NB4 (cell line): ENCODE measurements around the gene ERBB3.
A peak's percentile ranks its signal among the peaks of the same experiment; 100 is the strongest.

Experiments
- DNase-seq: peaks from one replicate; pipeline ENCODE4 v3.0.0; 2010; ENCODE audit warnings: low read depth
- H3K4me3 ChIP-seq: one replicate; pipeline ENCODE4 v1.5.1; 2011; ENCODE audit warnings: mild to moderate bottlenecking, low read depth, low read length, moderate library complexity
- MYC ChIP-seq: IDR thresholded peaks from 2 replicates; pipeline ENCODE4 v1.6.1; 2011; ENCODE audit warnings: low read depth, low read length
- POLR2A ChIP-seq: IDR thresholded peaks from 2 replicates; pipeline ENCODE4 v1.6.1; 2011; ENCODE audit warnings: mild to moderate bottlenecking; ENCODE audit not compliant: insufficient read length; ENCODE audit errors: extremely low read depth
- TF ChIP-seq, protein P1 (sequence below): IDR thresholded peaks from one replicate; pipeline ENCODE4 v1.5.1; 2012; ENCODE audit warnings: low read depth, low read length
- TF ChIP-seq, protein P2 (sequence below): IDR thresholded peaks from 2 replicates; pipeline ENCODE4 v1.6.1; 2011; ENCODE audit warnings: low read depth, low read length

ERBB3 gene

GRCh38 chr12:56120158-56120846 is 40.3 kb downstream of the ERBB3 start:
- DNase-seq: no peak
- H3K4me3 ChIP-seq: peak overlapping the region; percentile 71
- TF ChIP-seq, protein P1, sequence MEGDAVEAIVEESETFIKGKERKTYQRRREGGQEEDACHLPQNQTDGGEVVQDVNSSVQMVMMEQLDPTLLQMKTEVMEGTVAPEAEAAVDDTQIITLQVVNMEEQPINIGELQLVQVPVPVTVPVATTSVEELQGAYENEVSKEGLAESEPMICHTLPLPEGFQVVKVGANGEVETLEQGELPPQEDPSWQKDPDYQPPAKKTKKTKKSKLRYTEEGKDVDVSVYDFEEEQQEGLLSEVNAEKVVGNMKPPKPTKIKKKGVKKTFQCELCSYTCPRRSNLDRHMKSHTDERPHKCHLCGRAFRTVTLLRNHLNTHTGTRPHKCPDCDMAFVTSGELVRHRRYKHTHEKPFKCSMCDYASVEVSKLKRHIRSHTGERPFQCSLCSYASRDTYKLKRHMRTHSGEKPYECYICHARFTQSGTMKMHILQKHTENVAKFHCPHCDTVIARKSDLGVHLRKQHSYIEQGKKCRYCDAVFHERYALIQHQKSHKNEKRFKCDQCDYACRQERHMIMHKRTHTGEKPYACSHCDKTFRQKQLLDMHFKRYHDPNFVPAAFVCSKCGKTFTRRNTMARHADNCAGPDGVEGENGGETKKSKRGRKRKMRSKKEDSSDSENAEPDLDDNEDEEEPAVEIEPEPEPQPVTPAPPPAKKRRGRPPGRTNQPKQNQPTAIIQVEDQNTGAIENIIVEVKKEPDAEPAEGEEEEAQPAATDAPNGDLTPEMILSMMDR: no peak
- TF ChIP-seq, protein P2, sequence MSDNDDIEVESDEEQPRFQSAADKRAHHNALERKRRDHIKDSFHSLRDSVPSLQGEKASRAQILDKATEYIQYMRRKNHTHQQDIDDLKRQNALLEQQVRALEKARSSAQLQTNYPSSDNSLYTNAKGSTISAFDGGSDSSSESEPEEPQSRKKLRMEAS: no peak
- TF ChIP-seq POLR2A: no peak
- TF ChIP-seq MYC: no peak

DNA sequence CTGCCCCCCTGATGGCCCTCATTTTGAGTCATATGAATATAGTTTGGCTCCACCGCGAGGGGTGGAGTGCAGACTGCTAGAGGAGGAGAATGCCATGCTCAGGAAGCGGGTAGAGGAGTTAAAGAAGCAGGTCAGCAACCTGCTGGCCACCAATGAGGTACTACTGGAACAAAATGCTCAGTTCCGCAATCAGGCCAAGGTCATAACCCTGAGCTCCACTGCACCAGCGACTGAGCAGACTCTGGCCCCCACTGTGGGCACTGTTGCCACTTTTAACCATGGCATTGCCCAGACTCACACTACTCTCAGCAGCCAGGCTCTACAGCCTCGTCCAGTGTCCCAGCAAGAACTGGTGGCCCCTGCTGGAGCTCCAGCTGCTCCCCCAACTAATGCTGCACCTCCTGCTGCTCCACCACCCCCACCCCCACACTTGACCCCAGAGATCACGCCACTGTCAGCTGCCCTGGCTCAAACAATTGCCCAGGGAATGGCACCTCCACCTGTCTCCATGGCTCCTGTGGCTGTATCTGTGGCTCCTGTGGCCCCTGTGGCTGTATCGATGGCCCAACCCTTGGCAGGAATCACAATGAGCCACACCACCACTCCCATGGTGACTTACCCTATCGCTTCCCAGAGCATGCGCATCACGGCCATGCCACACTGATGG is 41.4 kb downstream of the ERBB3 start:
- no peak for DNase-seq
- TF ChIP-seq MYC (no peak), POLR2A (no peak)
- TF ChIP-seq, protein P2: no peak
- TF ChIP-seq, protein P1: no peak

GRCh38 chr12:56122637-56123036 is 42.7 kb downstream of the ERBB3 start:
- no peak overlapping the region for H3K4me3 ChIP-seq
- DNase-seq: no peak
- TF ChIP-seq, protein P1: no peak
- TF ChIP-seq, protein P2: no peak
- TF ChIP-seq POLR2A (no peak), MYC (no peak)

More for the DNA sequence above, 41.4 kb downstream of the ERBB3 start:
- no peak overlapping the region for H3K4me3 ChIP-seq

DNA sequence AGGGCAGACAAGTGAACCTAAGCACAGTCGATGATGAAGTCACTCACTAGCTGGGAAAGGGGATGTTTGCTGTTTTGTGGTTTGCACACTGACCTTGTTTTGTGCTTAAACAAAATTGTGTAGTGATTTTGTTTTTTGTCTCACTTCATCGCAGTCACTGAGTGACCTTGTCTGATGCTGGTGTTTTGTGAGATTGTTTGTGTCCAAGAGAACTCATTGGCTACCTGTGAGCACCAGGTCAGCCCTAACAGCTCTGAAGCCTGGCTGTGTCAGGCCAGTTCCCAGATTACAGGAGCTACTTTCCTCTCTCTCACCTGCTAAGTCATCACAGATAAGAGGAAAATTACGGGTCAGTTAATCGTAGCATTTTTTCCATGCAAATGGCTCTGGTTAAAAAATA is 44.2 kb downstream of the ERBB3 start:
- DNase-seq: no peak
- TF ChIP-seq, protein P1: no peak
- TF ChIP-seq MYC (no peak), POLR2A (no peak)
- TF ChIP-seq, protein P2: no peak
- H3K4me3 ChIP-seq: no peak overlapping the region

- H3K4me3 ChIP-seq: peak overlapping the region; percentile 59
- no peak for TF ChIP-seq MYC
- TF ChIP-seq, protein P1: no peak
- TF ChIP-seq POLR2A: no peak
- TF ChIP-seq, protein P2: no peak
- DNase-seq: peak; percentile 83
These were observed 46.8 kb downstream of the ERBB3 start for GRCh38 chr12:56126732-56127239.
